Endothelial cell of umbilical vein (primary cell): Measurements from ENCODE around the gene TSNAX.

Source experiments
- CTCF ChIP-seq, 2 donors: IDR thresholded peaks; 1 replicate in 1 of 2; 2 replicates in 1 of 2; pipeline ENCODE4 v1.5.1; 2011; ENCODE audit warnings: low read length in 2 of 2, mild to moderate bottlenecking in 2 of 2, moderate library complexity in 2 of 2, control low read depth in 1 of 2, inconsistent platforms in 1 of 2, low read depth in 1 of 2; ENCODE audit not compliant: insufficient read depth in 1 of 2; ENCODE audit errors: extremely low read depth in 1 of 2
- EZH2 ChIP-seq: IDR thresholded peaks from 2 replicates; pipeline ENCODE4 v1.6.1; 2012; ENCODE audit warnings: borderline replicate concordance, low read depth, mild to moderate bottlenecking, moderate library complexity, low read length, inconsistent platforms; ENCODE audit not compliant: severe bottlenecking
- FOS ChIP-seq: IDR thresholded peaks from 2 replicates; pipeline ENCODE4 v1.6.1; 2011; ENCODE audit warnings: mild to moderate bottlenecking, low read length, moderate library complexity, borderline replicate concordance; ENCODE audit not compliant: insufficient read depth
- JUN ChIP-seq: IDR thresholded peaks from 2 replicates; pipeline ENCODE4 v1.6.1; 2011; ENCODE audit warnings: borderline replicate concordance, low read depth; ENCODE audit not compliant: insufficient read length, insufficient read depth
- MAX ChIP-seq: IDR thresholded peaks from 2 replicates; pipeline ENCODE4 v1.6.1; 2011; ENCODE audit not compliant: insufficient read depth, insufficient read length
- POLR2A ChIP-seq: IDR thresholded peaks from 2 replicates; pipeline ENCODE4 v1.6.1; 2012; ENCODE audit warnings: low read depth, mild to moderate bottlenecking, control low read depth, low read length
- POLR2AphosphoS5 ChIP-seq: IDR thresholded peaks from 2 replicates; pipeline ENCODE4 v1.6.1; 2012; ENCODE audit warnings: low read depth, mild to moderate bottlenecking, control low read depth, low read length, moderate library complexity; ENCODE audit not compliant: insufficient read depth

GRCh38 chr1:231571904-231572303 lies 43.4 kb downstream of the TSNAX start:
- no peak for TF ChIP-seq MAX
- TF ChIP-seq POLR2A = no peak
- TF ChIP-seq CTCF (IDR thresholded peaks at IDR 0.05; ENCODE audit: extremely low read depth in 1 of 2, insufficient read depth in 1 of 2, low read depth in 1 of 2, low read length in 2 of 2) = no peak
- no peak for TF ChIP-seq EZH2
- peak; percentile 62 for TF ChIP-seq POLR2AphosphoS5
- TF ChIP-seq FOS = peak; percentile 51
- peak; percentile 36 for TF ChIP-seq JUN
